ENCODE data around the gene B3GNT4.
"Not testable (repeated sequence)": the region's sequence is repeated elsewhere in the genome, so short reads cannot be mapped to it uniquely, and the experiment has no call there.

B3GNT4 gene

DNA sequence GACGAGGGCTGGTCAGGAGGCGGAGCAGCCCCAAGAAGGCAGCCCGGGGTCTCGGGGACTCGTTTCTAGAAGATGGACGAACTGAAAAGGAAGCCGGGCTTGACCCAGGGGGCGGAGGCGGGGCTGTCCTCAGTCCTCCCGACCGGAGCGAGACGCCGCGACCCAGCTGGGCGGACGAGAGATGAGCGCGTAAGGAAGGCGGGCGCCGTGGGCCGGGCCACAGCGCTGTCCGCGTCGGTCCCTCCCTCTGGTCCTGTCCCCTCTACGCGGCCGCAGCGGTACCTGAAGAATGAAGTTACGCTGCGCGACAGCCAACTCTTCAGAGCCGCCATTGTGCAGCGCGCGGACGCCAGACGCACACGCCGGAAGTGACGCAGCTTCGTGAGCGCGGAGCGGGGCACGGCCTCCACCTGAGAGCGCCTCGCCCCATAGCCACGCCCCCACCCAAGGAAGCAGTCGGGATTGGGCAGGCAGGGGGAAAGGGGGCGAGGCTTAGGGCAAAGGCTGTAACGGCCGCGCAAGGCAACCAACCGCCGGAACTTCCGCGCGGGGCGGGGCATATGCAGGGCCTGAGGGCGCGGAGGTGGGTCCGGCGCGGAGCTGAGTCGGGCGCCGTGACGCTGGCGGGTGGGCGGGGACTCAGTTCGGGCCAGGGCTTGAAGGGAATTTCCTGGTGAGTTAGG, 22.3 kb downstream of the B3GNT4 start, which contains the start of gene DIABLO:
Gene DIABLO (minus strand): TSS at position 370 of the 683 bp plus-strand sequence. CDS start 38 bp downstream, at position 332.
- DNase-seq = peak; percentile 100

DNA sequence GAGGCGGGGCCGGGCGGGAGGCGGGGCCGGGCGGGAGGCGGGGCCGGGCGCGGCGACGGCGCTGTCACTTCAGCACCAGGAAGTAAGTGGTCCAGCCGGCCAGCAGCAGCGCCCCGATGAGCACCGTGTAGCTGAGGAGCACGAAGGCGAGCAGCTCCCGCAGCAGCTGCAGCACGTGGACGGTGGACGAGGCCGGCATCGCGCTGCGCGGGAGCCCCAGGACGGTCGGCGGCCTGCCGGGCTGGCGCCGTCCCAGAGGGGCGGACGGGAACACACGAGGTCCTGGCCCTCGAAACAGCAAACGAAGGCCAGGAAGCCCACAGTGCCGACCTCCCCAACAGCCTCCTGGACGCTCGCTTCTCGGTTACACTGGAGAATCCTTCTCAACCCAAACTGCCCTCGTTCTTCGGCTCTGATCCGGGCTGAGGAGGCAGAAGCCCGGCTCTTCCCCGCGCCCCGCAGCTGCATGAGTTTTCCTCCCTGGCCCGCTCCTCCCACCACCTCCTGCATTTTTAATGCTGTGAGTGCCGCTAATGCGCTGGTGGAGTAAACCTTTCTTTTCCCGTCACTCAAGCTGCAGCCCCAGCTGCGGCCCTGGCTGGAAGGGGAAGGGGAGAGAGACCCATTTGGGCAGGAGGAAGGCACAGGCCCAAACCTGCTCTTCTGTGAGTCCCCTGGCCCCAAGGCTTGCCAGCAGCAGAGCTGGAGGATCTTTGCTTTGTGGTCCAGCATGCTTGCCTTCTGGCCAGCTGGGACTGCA, 23.0 kb downstream of the B3GNT4 start:
- no peak for DNase-seq

DNA sequence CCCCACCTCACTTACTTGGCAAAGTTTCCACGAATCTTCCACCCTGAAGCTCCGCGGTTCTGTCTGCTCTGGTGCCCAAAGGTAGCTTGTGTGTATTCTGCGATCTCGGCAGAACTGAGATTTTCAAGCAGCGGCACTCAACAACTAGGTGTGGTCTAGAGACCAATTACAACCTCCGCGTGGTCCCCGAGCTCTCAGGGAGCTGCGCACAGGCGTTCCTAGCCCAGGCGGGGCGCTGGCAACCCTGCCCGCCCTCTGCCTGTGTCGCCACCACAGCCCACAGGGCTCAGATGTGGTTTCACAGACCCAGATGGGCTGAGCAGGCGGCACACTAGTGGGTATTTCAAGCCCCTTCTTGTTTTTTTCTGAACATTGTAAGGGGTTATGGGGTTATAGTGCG, 23.8 kb downstream of the B3GNT4 start:
- peak; percentile 40 for DNase-seq

DNA sequence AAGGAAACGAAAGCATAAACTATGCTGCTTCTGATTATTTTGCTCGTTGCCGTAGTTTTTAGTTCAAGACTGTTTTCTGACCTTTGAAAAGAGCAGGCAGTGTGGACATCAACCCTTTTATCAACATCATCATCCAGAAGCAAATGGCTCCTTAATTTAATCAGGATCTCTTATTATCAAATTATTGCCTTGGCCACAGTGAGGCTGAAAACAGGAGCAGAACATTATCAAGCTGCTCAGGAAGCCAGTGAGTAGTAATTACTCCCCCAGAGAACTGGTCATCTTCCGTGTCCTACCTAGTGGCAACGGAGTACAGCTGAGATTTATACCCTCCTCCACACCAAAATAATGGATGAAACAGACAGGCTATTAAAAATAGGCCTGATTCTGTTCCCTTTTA, 24.6 kb downstream of the B3GNT4 start:
- DNase-seq = no peak

DNA sequence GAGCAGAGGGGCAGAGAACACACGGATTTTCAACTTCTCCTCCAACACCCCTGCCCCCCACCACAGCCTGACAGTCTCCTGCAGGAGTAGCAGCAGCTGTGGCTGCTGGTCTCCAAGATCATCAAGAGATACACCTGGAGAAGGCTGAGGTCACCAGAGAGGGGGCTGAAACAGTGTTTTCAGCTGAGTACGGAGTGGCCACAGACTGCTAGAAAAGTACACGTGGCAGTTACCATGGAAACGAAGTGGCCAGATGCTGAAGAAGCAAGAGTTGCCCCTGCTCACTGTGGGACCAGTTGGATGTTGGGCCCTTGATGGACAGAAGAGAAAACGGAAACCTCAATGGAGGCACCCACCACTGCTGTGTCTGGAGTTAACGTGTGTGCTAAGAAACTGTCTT, 27.3 kb downstream of the B3GNT4 start:
- no peak for DNase-seq

DNA sequence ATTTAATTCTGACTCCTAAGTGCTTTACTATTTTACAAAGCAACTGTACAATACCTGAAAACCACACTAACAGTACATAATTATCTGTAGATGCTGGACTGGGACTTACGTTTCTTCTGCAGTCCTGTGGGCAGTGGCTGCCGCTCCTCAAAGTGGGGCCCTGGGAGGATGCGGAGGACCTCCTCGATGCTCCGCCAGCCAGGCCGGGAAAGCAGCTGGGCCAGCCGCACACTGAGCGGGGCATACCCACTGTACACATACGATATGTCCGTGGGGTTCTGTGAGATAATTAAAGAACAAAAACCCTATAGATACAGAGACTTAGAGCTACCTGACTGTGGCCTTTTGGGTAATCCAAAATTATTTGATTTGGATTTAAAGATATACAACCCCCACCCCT, 29.2 kb downstream of the B3GNT4 start:
- no peak for DNase-seq

DNA sequence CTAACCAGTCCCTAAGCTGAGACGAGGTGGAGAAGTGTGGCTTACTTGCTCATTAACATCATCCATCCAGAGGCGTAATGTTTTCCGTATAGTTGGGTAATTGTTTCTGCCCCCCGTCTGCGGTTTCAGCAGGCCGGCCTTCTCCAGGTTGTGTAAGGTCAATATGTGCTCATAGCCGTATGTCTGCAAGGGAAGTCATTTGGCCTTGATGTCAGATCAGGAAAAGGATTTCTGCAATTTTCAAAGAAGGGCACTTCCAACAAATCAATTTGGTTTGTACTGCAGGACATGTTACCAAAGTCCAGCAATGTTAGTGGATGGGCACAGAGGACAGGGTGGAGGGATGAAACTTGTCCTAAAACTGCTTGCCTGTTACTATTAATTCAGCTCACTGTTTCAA, 32.2 kb downstream of the B3GNT4 start:
- no peak for DNase-seq

DNA sequence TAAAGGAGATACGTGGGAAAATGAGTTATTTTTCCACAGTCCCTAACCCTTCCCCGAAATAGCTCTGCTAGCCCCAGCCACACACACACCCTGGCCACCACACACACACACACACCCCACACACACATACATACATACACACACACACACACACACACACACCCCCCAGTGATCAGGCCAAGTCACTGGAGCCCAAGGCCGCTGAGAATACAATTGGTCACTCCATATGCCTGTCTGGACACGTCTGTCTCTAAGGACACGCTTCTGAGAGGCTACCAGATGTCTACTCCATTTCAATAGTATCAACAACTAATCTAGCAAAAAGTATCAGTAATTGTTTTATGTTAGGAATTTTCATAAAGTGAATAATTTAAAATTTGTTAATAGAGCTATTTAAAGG, 35.4 kb downstream of the B3GNT4 start:
- DNase-seq = no peak

DNA sequence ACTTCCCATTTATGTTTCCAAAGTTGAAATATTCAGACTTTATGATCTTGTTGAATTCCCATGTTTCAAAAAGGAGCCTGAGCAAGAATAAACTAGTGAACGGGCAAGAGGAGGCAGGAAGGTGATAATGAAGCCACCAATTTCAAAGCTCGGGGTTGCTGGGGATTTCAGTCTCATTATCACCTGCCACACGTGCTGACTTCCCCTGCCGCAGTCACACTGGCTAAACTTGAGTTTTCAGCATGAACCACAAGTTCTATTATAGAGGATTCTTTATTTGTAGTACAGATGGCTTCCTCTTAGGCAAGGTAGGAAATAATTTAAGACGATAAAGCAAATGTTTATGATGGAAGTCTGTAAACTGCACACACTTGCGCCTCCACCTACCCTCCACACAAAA, 40.5 kb downstream of the B3GNT4 start:
- no peak for DNase-seq

DNA sequence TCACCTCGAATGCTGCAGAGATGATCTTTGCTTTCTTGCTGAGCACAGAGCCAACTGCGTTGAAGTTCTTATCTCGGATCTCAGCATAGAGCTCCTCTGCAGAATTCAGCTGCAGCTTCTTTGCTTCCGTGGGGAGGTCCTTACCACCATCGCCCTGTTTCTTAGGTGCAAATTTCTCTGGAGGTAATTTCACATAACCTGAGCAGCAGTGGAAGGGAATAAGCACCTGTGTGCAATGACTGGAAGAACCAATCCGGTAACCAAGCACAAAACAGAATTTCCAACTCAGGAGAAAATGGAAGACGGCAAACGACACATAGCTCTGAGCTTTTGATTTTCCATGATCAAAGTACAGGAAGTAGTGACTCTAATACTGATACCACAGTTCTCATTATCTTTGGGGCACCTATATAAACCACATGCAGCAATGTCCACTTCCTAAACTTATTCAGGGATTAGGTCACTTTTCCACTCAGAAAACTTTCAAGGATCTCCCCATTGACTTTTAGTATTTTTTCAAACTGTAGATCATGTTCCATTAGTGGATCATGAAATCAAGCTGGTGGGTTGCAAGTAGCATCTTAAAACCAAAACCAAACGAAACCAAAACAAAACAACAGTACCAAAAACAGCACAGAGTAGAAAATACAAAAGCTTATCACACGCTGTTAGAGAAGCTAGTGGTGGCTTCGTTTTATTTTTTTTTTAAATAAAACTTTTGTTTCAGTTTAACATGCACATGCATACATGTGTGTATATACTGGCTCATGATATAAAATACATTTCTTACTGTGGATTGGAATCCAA, 41.3 kb downstream of the B3GNT4 start:
- DNase-seq = no peak

DNA sequence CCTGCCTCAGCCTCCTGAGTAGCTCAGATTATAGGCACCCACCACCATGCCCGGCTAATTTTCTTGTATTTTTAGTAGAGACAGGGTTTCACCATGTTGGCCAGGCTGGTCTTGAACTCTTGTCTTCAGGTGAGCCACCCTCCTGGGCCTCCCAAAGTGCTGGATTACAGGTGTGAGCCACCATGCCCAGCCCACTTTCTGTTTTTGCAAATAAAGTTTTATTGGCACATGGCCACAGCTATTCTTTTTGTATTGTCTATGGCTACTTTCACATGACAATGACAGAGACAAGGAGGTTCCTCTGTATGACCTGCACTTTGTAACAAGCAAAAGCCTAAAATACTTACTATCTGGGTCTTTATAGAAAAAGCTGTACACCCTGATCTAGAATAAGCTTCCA, 42.0 kb downstream of the B3GNT4 start:
- DNase-seq = no peak

DNA sequence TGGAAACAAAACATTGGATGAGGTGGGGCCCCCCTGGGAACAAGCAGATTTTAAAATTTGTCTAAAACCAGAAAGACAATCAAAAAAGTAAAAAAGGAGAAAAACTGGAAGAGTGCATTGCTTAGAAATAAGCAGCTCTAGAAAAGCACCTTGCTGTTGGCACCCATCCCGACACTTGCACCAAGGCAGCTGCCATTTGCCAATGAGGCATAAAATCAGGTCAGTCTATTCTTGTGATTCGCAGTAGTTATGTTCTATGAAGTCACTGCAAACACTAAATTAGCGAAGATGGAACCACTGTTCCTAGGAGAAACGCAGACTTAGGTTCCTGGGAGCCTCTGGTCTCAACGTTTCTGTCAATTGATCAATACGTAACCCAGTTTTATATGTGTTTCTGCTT, 46.5 kb downstream of the B3GNT4 start:
- DNase-seq = no peak

DNA sequence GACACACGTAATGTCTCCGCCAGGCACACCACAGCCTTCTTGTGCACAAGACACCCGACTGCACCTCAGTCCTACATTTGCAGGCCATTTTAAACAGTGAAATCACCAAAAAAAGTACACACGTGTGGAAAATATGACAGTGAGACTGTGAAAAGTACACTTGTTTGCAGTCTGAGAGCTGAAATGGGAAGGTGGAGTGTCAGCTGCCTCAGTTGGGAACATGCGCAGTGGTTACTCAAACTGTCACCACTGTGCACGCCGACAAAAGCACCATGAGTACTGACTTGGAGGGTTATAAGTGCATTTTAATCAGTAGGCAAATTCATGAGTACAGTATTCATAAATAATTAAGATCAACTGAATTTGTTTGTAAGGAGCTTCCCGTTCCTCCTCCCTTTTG, 47.0 kb downstream of the B3GNT4 start:
- DNase-seq = no peak

DNA sequence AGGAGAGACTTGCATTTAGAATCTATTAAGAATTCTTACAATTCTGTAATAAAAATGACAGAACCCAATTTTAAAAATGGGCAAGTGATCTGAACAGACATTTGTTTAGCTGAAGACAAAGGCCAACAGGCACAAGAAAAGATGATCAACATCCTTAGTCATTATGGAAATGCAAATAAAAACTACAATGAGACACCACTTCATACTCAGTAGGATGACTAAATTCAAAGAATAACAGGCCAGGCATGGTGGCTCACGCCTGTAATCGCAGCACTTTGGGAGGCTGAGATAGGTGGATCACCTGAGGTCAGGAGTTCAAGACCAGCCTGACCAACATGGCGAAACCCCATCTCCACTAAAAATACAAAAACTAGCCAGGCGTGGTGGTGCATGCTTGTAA, 55.0 kb downstream of the B3GNT4 start:
- DNase-seq = not testable (repeated sequence)
